IPS-11a (cell line): Measurements from ENCODE around the gene CDKL2.

ENCODE experiments used
- H3K4me3 ChIP-seq: one replicate; pipeline ENCODE4 v1.5.1; 2013; ENCODE audit warnings: low read depth, low read length, control low read depth

The CDKL2 gene

GRCh38 chr4:75643651-75644050 lies 13.3 kb upstream of the CDKL2 start:
- no peak overlapping the region for H3K4me3 ChIP-seq

- no peak overlapping the region for H3K4me3 ChIP-seq
These were observed 8.9 kb upstream of the CDKL2 start for GRCh38 chr4:75639124-75639695.

- no peak overlapping the region for H3K4me3 ChIP-seq
These were observed 7.5 kb upstream of the CDKL2 start for GRCh38 chr4:75637827-75638226.

- no peak overlapping the region for H3K4me3 ChIP-seq
These were observed 6.8 kb upstream of the CDKL2 start for GRCh38 chr4:75637176-75637575.

- H3K4me3 ChIP-seq: no peak overlapping the region
These were observed 4.6 kb upstream of the CDKL2 start for GRCh38 chr4:75634951-75635350.

GRCh38 chr4:75634281-75634680 lies 4.0 kb upstream of the CDKL2 start:
- H3K4me3 ChIP-seq: no peak overlapping the region

- no peak overlapping the region for H3K4me3 ChIP-seq
These were observed 3.5 kb upstream of the CDKL2 start for GRCh38 chr4:75633846-75634245.

GRCh38 chr4:75630937-75631329 lies 605 bp upstream of the CDKL2 start:
- peak overlapping the region; percentile 76 for H3K4me3 ChIP-seq

- no peak overlapping the region for H3K4me3 ChIP-seq
These were observed 1.1 kb downstream of the CDKL2 start for GRCh38 chr4:75629239-75629638.

- H3K4me3 ChIP-seq: no peak overlapping the region
These were observed 7.3 kb downstream of the CDKL2 start for GRCh38 chr4:75623026-75623425.

GRCh38 chr4:75621715-75622114 lies 8.6 kb downstream of the CDKL2 start:
- H3K4me3 ChIP-seq: no peak overlapping the region

- no peak overlapping the region for H3K4me3 ChIP-seq
These were observed 18.0 kb downstream of the CDKL2 start for GRCh38 chr4:75612306-75612705.

GRCh38 chr4:75605928-75606327 lies 24.4 kb downstream of the CDKL2 start:
- no peak overlapping the region for H3K4me3 ChIP-seq

GRCh38 chr4:75599647-75600046 lies 30.7 kb downstream of the CDKL2 start:
- no peak overlapping the region for H3K4me3 ChIP-seq

- H3K4me3 ChIP-seq: no peak overlapping the region
These were observed 31.9 kb downstream of the CDKL2 start for GRCh38 chr4:75598390-75598789.

GRCh38 chr4:75596061-75596460 lies 34.3 kb downstream of the CDKL2 start:
- no peak overlapping the region for H3K4me3 ChIP-seq

- no peak overlapping the region for H3K4me3 ChIP-seq
These were observed 36.9 kb downstream of the CDKL2 start for GRCh38 chr4:75593393-75593792.

GRCh38 chr4:75584067-75584466 lies 46.3 kb downstream of the CDKL2 start:
- H3K4me3 ChIP-seq: no peak overlapping the region

- no peak overlapping the region for H3K4me3 ChIP-seq
These were observed 62.6 kb downstream of the CDKL2 start for GRCh38 chr4:75567725-75568124.

GRCh38 chr4:75566911-75567310 lies 63.4 kb downstream of the CDKL2 start:
- no peak overlapping the region for H3K4me3 ChIP-seq

GRCh38 chr4:75565481-75565880 lies 64.8 kb downstream of the CDKL2 start:
- no peak overlapping the region for H3K4me3 ChIP-seq

- H3K4me3 ChIP-seq: no peak overlapping the region
These were observed 66.3 kb downstream of the CDKL2 start for GRCh38 chr4:75564023-75564422.

- no peak overlapping the region for H3K4me3 ChIP-seq
These were observed 68.5 kb downstream of the CDKL2 start for GRCh38 chr4:75561789-75562188.

GRCh38 chr4:75557696-75558095 lies 72.6 kb downstream of the CDKL2 start:
- no peak overlapping the region for H3K4me3 ChIP-seq
